Measurements from ENCODE around the gene INTS15. TPM values are rescaled to one million over a fixed set of nuclear protein-coding genes. Genes with fewer than 3 reads are reported as not detected.

The INTS15 gene
- total RNA-seq, 1 experiment from 2014 or later: 21.4 TPM

DNA sequence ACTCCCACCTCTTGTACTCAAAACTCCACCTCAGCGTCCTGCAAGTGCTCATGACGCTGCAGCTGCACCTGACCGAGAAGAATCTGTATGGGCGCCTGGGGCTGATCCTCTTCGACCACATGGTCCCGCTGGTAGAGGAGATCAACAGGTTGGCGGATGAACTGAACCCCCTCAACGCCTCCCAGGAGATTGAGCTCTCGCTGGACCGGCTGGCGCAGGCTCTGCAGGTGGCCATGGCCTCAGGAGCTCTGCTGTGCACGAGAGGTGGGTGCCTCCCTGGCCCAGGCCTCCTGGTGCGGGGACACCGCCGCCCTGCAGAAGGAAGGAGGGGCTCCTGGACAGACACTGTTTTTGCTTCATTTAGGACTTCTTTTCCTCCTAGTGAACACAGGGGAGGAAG lies 10.3 kb downstream of the INTS15 start:
- BruUV-seq (replicated peaks): no TSS peak
- Histone ChIP-seq H3K36me3 (ENCODE audit: low read depth) (peaks cover 15% of the 10 kb centered on the region; the same call in 1 of the 2 replicates), H3K27me3 (ENCODE audit: insufficient read depth, low read depth) (no peaks in the 10 kb centered on the region), H3K9me3 (ENCODE audit: insufficient read depth, low read depth) (no peaks in the 10 kb centered on the region), H3K4me2 (no peak overlapping the region), H3F3A (ENCODE audit: insufficient read depth, low read depth) (peaks cover 4% of the 10 kb centered on the region; the same call in 1 of the 2 replicates), H4K20me1 (ENCODE audit: insufficient read depth) (no peaks in the 10 kb centered on the region), H3K27ac (no peak overlapping the region), H3K4me3 (no peak overlapping the region), H3K9me2 (ENCODE audit: insufficient read depth) (no peaks in the 10 kb centered on the region), H2AFZ (no peak overlapping the region), H3K79me2 (ENCODE audit: low read depth) (no peaks in the 10 kb centered on the region), H3K4me1 (replicated peaks; ENCODE audit: insufficient read depth) (no peaks in the 10 kb centered on the region)
- POLR2A ChIA-PET (ENCODE audit: unreplicated experiment): no interaction called here
- intact Hi-C loops (cut with micrococcal nuclease; ENCODE audit: unreplicated experiment): no loop called here
- TF ChIP-seq, protein P1, sequence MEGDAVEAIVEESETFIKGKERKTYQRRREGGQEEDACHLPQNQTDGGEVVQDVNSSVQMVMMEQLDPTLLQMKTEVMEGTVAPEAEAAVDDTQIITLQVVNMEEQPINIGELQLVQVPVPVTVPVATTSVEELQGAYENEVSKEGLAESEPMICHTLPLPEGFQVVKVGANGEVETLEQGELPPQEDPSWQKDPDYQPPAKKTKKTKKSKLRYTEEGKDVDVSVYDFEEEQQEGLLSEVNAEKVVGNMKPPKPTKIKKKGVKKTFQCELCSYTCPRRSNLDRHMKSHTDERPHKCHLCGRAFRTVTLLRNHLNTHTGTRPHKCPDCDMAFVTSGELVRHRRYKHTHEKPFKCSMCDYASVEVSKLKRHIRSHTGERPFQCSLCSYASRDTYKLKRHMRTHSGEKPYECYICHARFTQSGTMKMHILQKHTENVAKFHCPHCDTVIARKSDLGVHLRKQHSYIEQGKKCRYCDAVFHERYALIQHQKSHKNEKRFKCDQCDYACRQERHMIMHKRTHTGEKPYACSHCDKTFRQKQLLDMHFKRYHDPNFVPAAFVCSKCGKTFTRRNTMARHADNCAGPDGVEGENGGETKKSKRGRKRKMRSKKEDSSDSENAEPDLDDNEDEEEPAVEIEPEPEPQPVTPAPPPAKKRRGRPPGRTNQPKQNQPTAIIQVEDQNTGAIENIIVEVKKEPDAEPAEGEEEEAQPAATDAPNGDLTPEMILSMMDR (conservative IDR thresholded peaks at IDR 0.05): no peak
- TF ChIP-seq EZH2 (IDR thresholded peaks at IDR 0.05; ENCODE audit: low read depth): no peak
- no peak for DNase-seq
- CTCF ChIA-PET: no interaction called here

DNA sequence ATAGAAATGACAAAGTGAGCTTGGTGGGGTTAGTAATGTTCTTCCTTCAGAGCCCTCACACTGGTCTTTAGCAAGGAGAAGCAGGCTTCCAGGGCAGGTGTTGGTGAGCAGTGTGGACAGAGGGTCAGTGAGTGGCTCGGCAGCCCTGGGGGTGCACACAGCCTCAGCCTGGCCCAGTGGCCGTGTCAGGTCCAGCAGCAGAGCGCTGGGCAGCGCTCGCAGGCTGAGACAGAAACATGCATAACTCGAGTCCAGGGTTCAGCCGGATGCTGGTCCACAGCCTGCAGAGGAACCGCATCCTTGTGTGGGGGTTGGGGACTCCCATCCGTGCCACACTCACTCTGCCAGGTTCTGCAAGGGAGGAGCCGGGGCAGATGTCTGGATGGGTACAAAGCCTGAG lies 14.6 kb downstream of the INTS15 start:
- Histone ChIP-seq H3K27me3 (ENCODE audit: insufficient read depth, low read depth) (no peaks in the 10 kb centered on the region), H4K20me1 (ENCODE audit: insufficient read depth) (no peaks in the 10 kb centered on the region)
- CTCF ChIA-PET: no interaction called here

DNA sequence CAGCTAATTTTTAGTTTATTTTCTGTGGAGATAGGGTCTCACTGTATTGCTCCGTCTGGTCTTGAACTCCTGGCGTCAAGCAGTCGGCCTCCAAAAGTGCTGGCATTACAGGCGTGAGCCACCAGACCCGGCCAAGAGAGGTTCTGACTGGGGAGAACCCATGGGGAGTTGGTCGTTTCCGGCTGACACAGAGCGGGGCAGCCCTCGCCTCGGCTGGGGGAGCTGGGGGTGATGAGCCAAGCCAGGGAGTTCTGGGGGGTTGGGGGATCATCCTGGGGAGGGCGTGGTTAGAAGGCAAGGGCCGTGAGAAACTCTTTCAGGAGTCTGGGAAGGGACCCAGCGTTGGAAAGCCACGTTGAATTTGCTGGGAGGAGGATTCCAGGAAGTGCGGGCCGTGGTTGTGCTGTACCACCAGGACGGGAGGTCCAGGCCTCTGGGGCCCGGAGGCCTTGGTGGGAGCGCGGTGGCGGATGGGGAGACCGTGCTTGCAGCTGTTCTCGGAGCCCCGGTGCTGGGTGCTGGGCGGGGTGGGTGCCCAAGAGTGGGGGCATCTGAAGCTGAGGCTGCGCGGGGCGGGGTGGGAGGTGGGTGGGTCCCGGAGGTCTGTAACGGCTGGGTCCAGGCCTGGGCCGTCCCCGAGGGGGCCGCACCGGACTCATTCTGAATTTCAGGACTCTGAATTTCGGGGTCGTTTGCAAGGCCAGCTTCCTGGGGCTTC lies 17.2 kb downstream of the INTS15 start:
- Histone ChIP-seq H3K79me2 (ENCODE audit: low read depth) (no peaks in the 10 kb centered on the region), H3K36me3 (ENCODE audit: low read depth) (no peaks in the 10 kb centered on the region), H3K27ac (no peak overlapping the region), H2AFZ (no peak overlapping the region), H4K20me1 (ENCODE audit: insufficient read depth) (no peaks in the 10 kb centered on the region), H3K4me1 (replicated peaks; ENCODE audit: insufficient read depth) (no peaks in the 10 kb centered on the region), H3K27me3 (ENCODE audit: insufficient read depth, low read depth) (no peaks in the 10 kb centered on the region), H3K9me3 (ENCODE audit: insufficient read depth, low read depth) (no peaks in the 10 kb centered on the region), H3K9me2 (ENCODE audit: insufficient read depth) (no peaks in the 10 kb centered on the region), H3K4me3 (no peak overlapping the region), H3F3A (ENCODE audit: insufficient read depth, low read depth) (peaks cover 18% of the 10 kb centered on the region; the same call in 1 of the 2 replicates), H3K4me2 (no peak overlapping the region)
- TF ChIP-seq, protein P1 (conservative IDR thresholded peaks at IDR 0.05): no peak
- TF ChIP-seq EZH2 (IDR thresholded peaks at IDR 0.05; ENCODE audit: low read depth): no peak
- ChIA-PET CTCF (no interaction called here), POLR2A (ENCODE audit: unreplicated experiment) (no interaction called here)
- intact Hi-C loops (cut with micrococcal nuclease; ENCODE audit: unreplicated experiment): no loop called here
- no TSS peak for BruUV-seq (replicated peaks)
- DNase-seq: no peak

More for the DNA sequence above, 14.6 kb downstream of the INTS15 start:
- BruUV-seq (replicated peaks): no TSS peak
- POLR2A ChIA-PET (ENCODE audit: unreplicated experiment): no interaction called here
- Histone ChIP-seq H3F3A (ENCODE audit: insufficient read depth, low read depth) (peaks cover 8% of the 10 kb centered on the region; the same call in 1 of the 2 replicates), H3K4me1 (replicated peaks; ENCODE audit: insufficient read depth) (no peaks in the 10 kb centered on the region), H2AFZ (no peak overlapping the region), H3K36me3 (ENCODE audit: low read depth) (no peaks in the 10 kb centered on the region), H3K4me3 (no peak overlapping the region), H3K9me3 (ENCODE audit: insufficient read depth, low read depth) (no peaks in the 10 kb centered on the region), H3K9me2 (ENCODE audit: insufficient read depth) (no peaks in the 10 kb centered on the region), H3K79me2 (ENCODE audit: low read depth) (no peaks in the 10 kb centered on the region), H3K4me2 (no peak overlapping the region), H3K27ac (no peak overlapping the region)
- no peak for TF ChIP-seq EZH2 (IDR thresholded peaks at IDR 0.05; ENCODE audit: low read depth)
- TF ChIP-seq, protein P1 (conservative IDR thresholded peaks at IDR 0.05): no peak
- intact Hi-C loops (cut with micrococcal nuclease; ENCODE audit: unreplicated experiment): no loop called here
- no peak for DNase-seq
